Neural cell (in vitro differentiated cells): Measurements from ENCODE around the gene TMEM207.

Experiments
- CTCF ChIP-seq: fragments of 450-650 bp; IDR thresholded peaks from 2 replicates; pipeline ENCODE4 v1.5.1; 2014; ENCODE audit warnings: antibody characterized with exemption, mild to moderate bottlenecking, moderate library complexity; ENCODE audit not compliant: poor library complexity, severe bottlenecking
- EP300 ChIP-seq: fragments of 450-650 bp; conservative IDR thresholded peaks from 2 replicates; pipeline ENCODE4 v1.6.1; 2014; ENCODE audit warnings: antibody characterized with exemption, mild to moderate bottlenecking, moderate library complexity; ENCODE audit not compliant: poor library complexity, severe bottlenecking
- EZH2 ChIP-seq: fragments of 200-600, 300-800 bp; shearing (Covaris generic), sonication (generic); IDR thresholded peaks from 2 replicates; pipeline ENCODE4 v1.6.1; 2014; ENCODE audit warnings: antibody characterized with exemption, low read length, borderline replicate concordance, mild to moderate bottlenecking; ENCODE audit not compliant: insufficient read depth, poor library complexity, severe bottlenecking
- MXI1 ChIP-seq: fragments of 450-650 bp; conservative IDR thresholded peaks from 2 replicates; pipeline ENCODE4 v1.6.1; 2014; ENCODE audit warnings: antibody characterized with exemption, mild to moderate bottlenecking; ENCODE audit not compliant: poor library complexity, severe bottlenecking
- POLR2AphosphoS5 ChIP-seq: IDR thresholded peaks from 2 replicates; pipeline ENCODE4 v1.6.1; 2012
- RAD21 ChIP-seq: fragments of 450-650 bp; conservative IDR thresholded peaks from 2 replicates; pipeline ENCODE4 v1.6.1; 2014; ENCODE audit warnings: antibody characterized with exemption, mild to moderate bottlenecking, moderate library complexity
- SMC3 ChIP-seq: fragments of 450-650 bp; conservative IDR thresholded peaks from 2 replicates; pipeline ENCODE4 v1.6.1; 2014; ENCODE audit warnings: antibody characterized with exemption, mild to moderate bottlenecking, moderate library complexity; ENCODE audit not compliant: poor library complexity
- TAF1 ChIP-seq: IDR thresholded peaks from 2 replicates; pipeline ENCODE4 v1.6.1; 2012; ENCODE audit warnings: low read depth
- TF ChIP-seq, protein P1 (sequence below): IDR thresholded peaks from 2 replicates; pipeline ENCODE4 v1.6.1; 2012; ENCODE audit warnings: borderline replicate concordance

- TF ChIP-seq POLR2AphosphoS5 (no peak), EP300 (no peak), SMC3 (no peak), CTCF (no peak), TAF1 (no peak), EZH2 (no peak), RAD21 (no peak), MXI1 (no peak)
- TF ChIP-seq, protein P1, sequence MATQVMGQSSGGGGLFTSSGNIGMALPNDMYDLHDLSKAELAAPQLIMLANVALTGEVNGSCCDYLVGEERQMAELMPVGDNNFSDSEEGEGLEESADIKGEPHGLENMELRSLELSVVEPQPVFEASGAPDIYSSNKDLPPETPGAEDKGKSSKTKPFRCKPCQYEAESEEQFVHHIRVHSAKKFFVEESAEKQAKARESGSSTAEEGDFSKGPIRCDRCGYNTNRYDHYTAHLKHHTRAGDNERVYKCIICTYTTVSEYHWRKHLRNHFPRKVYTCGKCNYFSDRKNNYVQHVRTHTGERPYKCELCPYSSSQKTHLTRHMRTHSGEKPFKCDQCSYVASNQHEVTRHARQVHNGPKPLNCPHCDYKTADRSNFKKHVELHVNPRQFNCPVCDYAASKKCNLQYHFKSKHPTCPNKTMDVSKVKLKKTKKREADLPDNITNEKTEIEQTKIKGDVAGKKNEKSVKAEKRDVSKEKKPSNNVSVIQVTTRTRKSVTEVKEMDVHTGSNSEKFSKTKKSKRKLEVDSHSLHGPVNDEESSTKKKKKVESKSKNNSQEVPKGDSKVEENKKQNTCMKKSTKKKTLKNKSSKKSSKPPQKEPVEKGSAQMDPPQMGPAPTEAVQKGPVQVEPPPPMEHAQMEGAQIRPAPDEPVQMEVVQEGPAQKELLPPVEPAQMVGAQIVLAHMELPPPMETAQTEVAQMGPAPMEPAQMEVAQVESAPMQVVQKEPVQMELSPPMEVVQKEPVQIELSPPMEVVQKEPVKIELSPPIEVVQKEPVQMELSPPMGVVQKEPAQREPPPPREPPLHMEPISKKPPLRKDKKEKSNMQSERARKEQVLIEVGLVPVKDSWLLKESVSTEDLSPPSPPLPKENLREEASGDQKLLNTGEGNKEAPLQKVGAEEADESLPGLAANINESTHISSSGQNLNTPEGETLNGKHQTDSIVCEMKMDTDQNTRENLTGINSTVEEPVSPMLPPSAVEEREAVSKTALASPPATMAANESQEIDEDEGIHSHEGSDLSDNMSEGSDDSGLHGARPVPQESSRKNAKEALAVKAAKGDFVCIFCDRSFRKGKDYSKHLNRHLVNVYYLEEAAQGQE, result no peak
Measured at GRCh38 chr3:190430906-190431305, 18.8 kb downstream of the TMEM207 start.
